ENCODE results near the gene C6orf118.

Gene C6orf118

GRCh38 chr6:165308926-165309731, at the start of gene C6orf118:
C6orf118 (minus strand) TSS chr6:165309605; CDS start chr6:165309586, 19 bp downstream.
- no peak for DNase-seq (ENCODE audit: low read depth in 2 of 2)

- no peak for DNase-seq (ENCODE audit: low read depth in 2 of 2)
Measured at GRCh38 chr6:165345700-165346099, 36.3 kb upstream of the C6orf118 start.

- no peak for DNase-seq (ENCODE audit: low read depth in 2 of 2)
Measured at GRCh38 chr6:165340532-165340931, 31.1 kb upstream of the C6orf118 start.

GRCh38 chr6:165325609-165326008, 16.2 kb upstream of the C6orf118 start:
- DNase-seq (ENCODE audit: low read depth in 2 of 2), result no peak

GRCh38 chr6:165321555-165322145, 12.2 kb upstream of the C6orf118 start:
- no peak for DNase-seq (ENCODE audit: low read depth in 2 of 2)

- DNase-seq (ENCODE audit: low read depth in 2 of 2), result no peak
Measured at GRCh38 chr6:165321150-165321549, 11.7 kb upstream of the C6orf118 start.

- no peak for DNase-seq (ENCODE audit: low read depth in 2 of 2)
Measured at GRCh38 chr6:165317723-165318122, 8.3 kb upstream of the C6orf118 start.

GRCh38 chr6:165306955-165307354, 2.5 kb downstream of the C6orf118 start:
- DNase-seq (ENCODE audit: low read depth in 2 of 2), result no peak

GRCh38 chr6:165301372-165302246, 7.8 kb downstream of the C6orf118 start:
- no peak for DNase-seq (ENCODE audit: low read depth in 2 of 2)

GRCh38 chr6:165300422-165300936, 8.9 kb downstream of the C6orf118 start:
- no peak for DNase-seq (ENCODE audit: low read depth in 2 of 2)

- no peak for DNase-seq (ENCODE audit: low read depth in 2 of 2)
Measured at GRCh38 chr6:165298875-165299274, 10.5 kb downstream of the C6orf118 start.

- DNase-seq (ENCODE audit: low read depth in 2 of 2), result no peak
Measured at GRCh38 chr6:165298402-165298801, 11.0 kb downstream of the C6orf118 start.

- no peak for DNase-seq (ENCODE audit: low read depth in 2 of 2)
Measured at GRCh38 chr6:165292657-165293056, 16.7 kb downstream of the C6orf118 start.

- no peak for DNase-seq (ENCODE audit: low read depth in 2 of 2)
Measured at GRCh38 chr6:165274611-165275010, 34.8 kb downstream of the C6orf118 start.

- no peak for DNase-seq (ENCODE audit: low read depth in 2 of 2)
Measured at GRCh38 chr6:165272585-165272984, 36.8 kb downstream of the C6orf118 start.

GRCh38 chr6:165268987-165269386, 40.4 kb downstream of the C6orf118 start:
- DNase-seq (ENCODE audit: low read depth in 2 of 2), result no peak

- no peak for DNase-seq (ENCODE audit: low read depth in 2 of 2)
Measured at GRCh38 chr6:165266621-165267020, 42.8 kb downstream of the C6orf118 start.

- DNase-seq (ENCODE audit: low read depth in 2 of 2), result no peak
Measured at GRCh38 chr6:165266191-165266590, 43.2 kb downstream of the C6orf118 start.

GRCh38 chr6:165260462-165260861, 48.9 kb downstream of the C6orf118 start:
- DNase-seq (ENCODE audit: low read depth in 2 of 2), result no peak

- DNase-seq (ENCODE audit: low read depth in 2 of 2), result no peak
Measured at GRCh38 chr6:165249808-165250207, 59.6 kb downstream of the C6orf118 start.

GRCh38 chr6:165245701-165246100, 63.7 kb downstream of the C6orf118 start:
- DNase-seq (ENCODE audit: low read depth in 2 of 2), result no peak

- no peak for DNase-seq (ENCODE audit: low read depth in 2 of 2)
Measured at GRCh38 chr6:165245287-165245686, 64.1 kb downstream of the C6orf118 start.

All from stimulated activated CD8-positive, alpha-beta memory T cell treated with anti-CD3 and anti-CD28 coated beads, Interleukin-15, amount 100 ng/mL, for 4 hours (primary cell).